Thymus (tissue), 11 donors: ENCODE data around the gene ANKRD30B. TPM values are rescaled to one million over a fixed set of nuclear protein-coding genes. Genes with fewer than 3 reads are reported as not detected.
"Not testable (repeated sequence)": the region's sequence is repeated elsewhere in the genome, so short reads cannot be mapped to it uniquely, and the experiment has no call there.

ENCODE experiments used
- DNase-seq, 9 donors: peaks; one replicate each; pipeline ENCODE4 v3.0.0-alpha.2; 2013; ENCODE audit warnings: low spot score in 9 of 9, low read depth in 6 of 9, missing footprints in 1 of 9
- H3K27ac ChIP-seq, 2 donors: one replicate each; pipeline ENCODE4 v1.5.1; 2013; ENCODE audit warnings: control low read depth in 1 of 2, low read depth in 1 of 2, low read length in 1 of 2, mild to moderate bottlenecking in 1 of 2, moderate library complexity in 1 of 2
- H3K27me3 ChIP-seq, 2 donors: one replicate each; pipeline ENCODE4 v1.5.1; 2013; ENCODE audit warnings: low read length in 1 of 2; ENCODE audit not compliant: control insufficient read depth in 2 of 2, insufficient read depth in 1 of 2
- H3K36me3 ChIP-seq, 2 donors: one replicate each; pipeline ENCODE4 v1.5.1; 2013; ENCODE audit warnings: low read length in 1 of 2, mild to moderate bottlenecking in 1 of 2, moderate library complexity in 1 of 2; ENCODE audit not compliant: control insufficient read depth in 2 of 2, insufficient read depth in 2 of 2
- H3K4me1 ChIP-seq, 2 donors: one replicate each; pipeline ENCODE4 v1.5.1; 2013; ENCODE audit warnings: low read length in 2 of 2; ENCODE audit not compliant: control insufficient read depth in 2 of 2, insufficient read depth in 2 of 2
- H3K4me3 ChIP-seq, 2 donors: one replicate each; pipeline ENCODE4 v1.5.1; 2013; ENCODE audit warnings: low read length in 2 of 2, control low read depth in 1 of 2, mild to moderate bottlenecking in 1 of 2
- H3K9me3 ChIP-seq, 2 donors: one replicate each; pipeline ENCODE4 v1.5.1; 2013; ENCODE audit warnings: low read length in 1 of 2, mild to moderate bottlenecking in 1 of 2; ENCODE audit not compliant: control insufficient read depth in 2 of 2, insufficient read depth in 1 of 2
- WGBS: extraction: QIAGEN DNeasy Blood & Tissue Kit; methylation state at CpG from one replicate; pipeline ENCODE4 v1.1.7; 2013; 5-methylcytosine and 5-hydroxymethylcytosine counted together
- polyA plus RNA-seq: library from polyadenylated mRNA; stranded (reverse); fragments of 200-250 nt; gene quantifications from one replicate; pipeline ENCODE4 v1.2.3, GENCODE V29; 2013
- total RNA-seq: library from RNA; stranded (reverse); fragments of 120-200 nt; gene quantifications from one replicate; pipeline ENCODE4 v1.2.4, GENCODE V29; 2013
- donor health status: healthy.

Gene ANKRD30B
- total and polyA plus RNA-seq, 2 donors = 0.02 TPM; not detected in 1

- 92% methylated on average over 5 of the region's 5 CpGs for WGBS
- H3K9me3 ChIP-seq, H3K4me1 ChIP-seq, H3K27ac ChIP-seq, H3K27me3 ChIP-seq, DNase-seq, H3K36me3 ChIP-seq, H3K4me3 ChIP-seq: not testable (repeated sequence)
Measured at GRCh38 chr18:14763566-14763965, 15.6 kb downstream of the ANKRD30B start.

- Histone ChIP-seq H3K36me3 (no peaks in the 10 kb centered on the region), H3K27me3 (no peaks in the 10 kb centered on the region), H3K4me3 (no peak overlapping the region), H3K27ac (no peak overlapping the region), H3K4me1 (no peaks in the 10 kb centered on the region), H3K9me3 (peaks cover 0 to 4% of the 10 kb centered on the region in 2 donors)
- DNase-seq = no peak
Measured at GRCh38 chr18:14767474-14767873, 19.5 kb downstream of the ANKRD30B start.

- H3K4me1 ChIP-seq = no peaks in the 10 kb centered on the region
- H3K27me3 ChIP-seq = no peaks in the 10 kb centered on the region
- H3K36me3 ChIP-seq = no peaks in the 10 kb centered on the region
- no peak overlapping the region for H3K27ac ChIP-seq
- no peak overlapping the region for H3K4me3 ChIP-seq
- H3K9me3 ChIP-seq = peaks cover 0 to 4% of the 10 kb centered on the region in 2 donors
- WGBS = 21% methylated on average over 1 of the region's 1 CpG
- DNase-seq = no peak
Measured at GRCh38 chr18:14768241-14768640, 20.3 kb downstream of the ANKRD30B start.

GRCh38 chr18:14769381-14769780, 21.4 kb downstream of the ANKRD30B start:
- Histone ChIP-seq H3K9me3 (peaks cover 0 to 4% of the 10 kb centered on the region in 2 donors), H3K4me1 (no peaks in the 10 kb centered on the region), H3K27ac (no peak overlapping the region), H3K27me3 (no peaks in the 10 kb centered on the region), H3K4me3 (no peak overlapping the region), H3K36me3 (no peaks in the 10 kb centered on the region)
- WGBS = 92% methylated on average over 2 of the region's 2 CpGs
- no peak for DNase-seq

GRCh38 chr18:14776801-14777200, 28.8 kb downstream of the ANKRD30B start:
- DNase-seq = no peak
- no peaks in the 10 kb centered on the region for H3K27me3 ChIP-seq
- H3K36me3 ChIP-seq = no peaks in the 10 kb centered on the region
- H3K27ac ChIP-seq = no peak overlapping the region
- no peaks in the 10 kb centered on the region for H3K4me1 ChIP-seq
- peaks cover 0 to 12% of the 10 kb centered on the region in 2 donors for H3K9me3 ChIP-seq
- no peak overlapping the region for H3K4me3 ChIP-seq
- 84% methylated on average over 2 of the region's 2 CpGs for WGBS

GRCh38 chr18:14781671-14782070, 33.7 kb downstream of the ANKRD30B start:
- no peak overlapping the region for H3K27ac ChIP-seq
- no peak for DNase-seq

GRCh38 chr18:14784133-14784532, 36.2 kb downstream of the ANKRD30B start:
- H3K9me3 ChIP-seq = peaks cover 0 to 3% of the 10 kb centered on the region in 2 donors
- no peaks in the 10 kb centered on the region for H3K4me1 ChIP-seq
- H3K27me3 ChIP-seq = no peaks in the 10 kb centered on the region
- WGBS = 92% methylated on average over 2 of the region's 2 CpGs
- no peak overlapping the region for H3K4me3 ChIP-seq
- H3K36me3 ChIP-seq = no peaks in the 10 kb centered on the region
- DNase-seq = no peak
- H3K27ac ChIP-seq = no peak overlapping the region

More at GRCh38 chr18:14781671-14782070, 33.7 kb downstream of the ANKRD30B start:
- H3K4me1 ChIP-seq = no peaks in the 10 kb centered on the region
- no peak overlapping the region for H3K4me3 ChIP-seq
- no peaks in the 10 kb centered on the region for H3K36me3 ChIP-seq
- H3K9me3 ChIP-seq = peaks cover 0 to 8% of the 10 kb centered on the region in 2 donors
- WGBS = 85% methylated on average over 3 of the region's 3 CpGs
- H3K27me3 ChIP-seq = no peaks in the 10 kb centered on the region

- 89% methylated on average over 3 of the region's 3 CpGs for WGBS
- not testable (repeated sequence) for H3K4me3 ChIP-seq, H3K27me3 ChIP-seq, H3K9me3 ChIP-seq, H3K36me3 ChIP-seq, DNase-seq, H3K4me1 ChIP-seq, H3K27ac ChIP-seq
Measured at GRCh38 chr18:14796876-14797275, 48.9 kb downstream of the ANKRD30B start.

GRCh38 chr18:14797969-14798764, 50.2 kb downstream of the ANKRD30B start:
- H3K4me3 ChIP-seq, H3K4me1 ChIP-seq, H3K27ac ChIP-seq, H3K9me3 ChIP-seq, H3K36me3 ChIP-seq, DNase-seq, H3K27me3 ChIP-seq: not testable (repeated sequence)
- 95% methylated on average over 11 of the region's 12 CpGs for WGBS
